A549 (cell line): ENCODE results near the gene THBS1. TPM values are rescaled to one million over a fixed set of nuclear protein-coding genes. Genes with fewer than 3 reads are reported as not detected.

Source experiments
- ATAC-seq, 2 experiments: fragments of 200-7000 bp in 1 of 2; fragments of >200 bp in 1 of 2; cut with Nextera tagmentation in 1 of 2; cut with Tn5 transposase in 1 of 2; 3 replicates each; pipeline versions ENCODE4 v1.8.0 to v1.9.1; 2018 to 2020; ENCODE audit warnings: mild to moderate bottlenecking in 1 of 2, moderate library complexity in 1 of 2
- CTCF ChIA-PET: fragments of 300-600 bp; sonication (Branson Sonifier 250); formaldehyde crosslinking; extraction: SDS; loops from one replicate; lab custom pipeline; 2021; ENCODE audit warnings: antibody characterized with exemption, inconsistent platforms; lab: Yijun Ruan, JAX
- POLR2A ChIA-PET: fragments of 350-600 bp; formaldehyde crosslinking; extraction: SDS; loops from one replicate; lab custom pipeline; 2021; ENCODE audit warnings: antibody characterized with exemption, inconsistent platforms; lab: Yijun Ruan, JAX
- DNase-seq, 2 experiments: peaks; one replicate each; pipeline versions ENCODE4 v3.0.0 to v3.0.0-alpha.2; 2011 to 2016; ENCODE audit warnings: low read depth in 1 of 2, low spot score in 1 of 2
- FAIRE-seq: peaks from 2 replicates; lab custom pipeline; 2011; peaks lifted over from hg19 to GRCh38; lab: Jason Lieb, UNC
- H3K27ac ChIP-seq, 2 experiments: fragments of >200 bp; sonication (Bioruptor Twin); formaldehyde crosslinking; 3 replicates each; pipeline ENCODE4 v1.5.1; 2016 to 2017
- H3K4me1 ChIP-seq: fragments of >200 bp; sonication (Bioruptor Twin); formaldehyde crosslinking; 3 replicates; pipeline ENCODE4 v1.6.1; 2016
- H3K4me2 ChIP-seq: fragments of >200 bp; sonication (Bioruptor Twin); formaldehyde crosslinking; 3 replicates; pipeline ENCODE4 v1.6.1; 2016
- H3K4me3 ChIP-seq: fragments of >200 bp; sonication (Bioruptor Twin); formaldehyde crosslinking; 3 replicates; pipeline ENCODE4 v1.5.1; 2016
- H3K9me3 ChIP-seq: fragments of >200 bp; sonication (Bioruptor Twin); formaldehyde crosslinking; 3 replicates; pipeline ENCODE4 v1.6.1; 2016
- BHLHE40 ChIP-seq: IDR thresholded peaks from 2 replicates; pipeline ENCODE4 v1.6.1; 2012; ENCODE audit warnings: low read depth, low read length, inconsistent platforms
- EP300 ChIP-seq, 2 experiments: fragments of >200 bp; sonication (Bioruptor Twin); formaldehyde crosslinking; IDR thresholded peaks; 2 replicates in 1 of 2; 3 replicates in 1 of 2; pipeline ENCODE4 v1.6.1; 2016 to 2017
- ESRRA ChIP-seq: fragments of 150-350 bp; IDR thresholded peaks from 2 replicates; pipeline ENCODE4 v1.6.1; 2014; ENCODE audit warnings: mild to moderate bottlenecking, low read length, borderline replicate concordance
- FOSL2 ChIP-seq, 2 experiments: fragments of 450-650 bp in 1 of 2; fragments of >200 bp in 1 of 2; sonication (Bioruptor Twin) in 1 of 2; formaldehyde crosslinking; IDR thresholded peaks; 2 replicates each; pipeline versions ENCODE4 v1.5.0 to v1.6.1; 2016 to 2020; ENCODE audit warnings: mild to moderate bottlenecking in 1 of 2, moderate library complexity in 1 of 2
- FOXS1 ChIP-seq: fragments of 250-450 bp; sonication (Bioruptor Pico); IDR thresholded peaks from 2 replicates; pipeline ENCODE4 v1.5.0; 2020; ENCODE audit warnings: mild to moderate bottlenecking, moderate library complexity
- HDAC2 ChIP-seq: fragments of 200-600 bp; sonication (generic); IDR thresholded peaks from 2 replicates; pipeline ENCODE4 v1.6.1; 2016
- NFE2L2 ChIP-seq: fragments of 150-350 bp; conservative IDR thresholded peaks from 2 replicates; pipeline ENCODE4 v1.6.1; 2014; ENCODE audit warnings: low read length
- NPAS2 ChIP-seq: fragments of 250-450 bp; sonication (Bioruptor Pico); IDR thresholded peaks from 2 replicates; pipeline ENCODE4 v1.8.0; 2022; ENCODE audit warnings: mild to moderate bottlenecking, moderate library complexity, borderline replicate concordance
- PHF8 ChIP-seq: fragments of 200-600 bp; sonication (generic); IDR thresholded peaks from 2 replicates; pipeline ENCODE4 v1.6.1; 2016; ENCODE audit warnings: low read depth, mild to moderate bottlenecking, antibody characterized with exemption, moderate library complexity, borderline replicate concordance
- POLR2AphosphoS2 ChIP-seq: conservative IDR thresholded peaks from 2 replicates; pipeline ENCODE4 v1.6.1; 2012; ENCODE audit warnings: low read length, improper control_type of control experiment, inconsistent platforms
- RCOR1 ChIP-seq: fragments of 150-350 bp; IDR thresholded peaks from 2 replicates; pipeline ENCODE4 v1.6.1; 2014; ENCODE audit warnings: antibody characterized with exemption, low read length, low read depth
- RFX5 ChIP-seq: fragments of 450-650 bp; IDR thresholded peaks from 2 replicates; pipeline ENCODE4 v1.7.1; 2014; ENCODE audit warnings: antibody characterized with exemption, mild to moderate bottlenecking, moderate library complexity
- RNF2 ChIP-seq: fragments of 200-600 bp; sonication (generic); IDR thresholded peaks from 2 replicates; pipeline ENCODE4 v1.6.1; 2016; ENCODE audit warnings: low read depth, mild to moderate bottlenecking, antibody characterized with exemption, moderate library complexity, borderline replicate concordance
- SREBF2 ChIP-seq: fragments of 450-650 bp; IDR thresholded peaks from 2 replicates; pipeline ENCODE4 v1.6.1; 2014; ENCODE audit warnings: mild to moderate bottlenecking, moderate library complexity
- ZNF302 ChIP-seq: fragments of 250-450 bp; sonication (Bioruptor Pico); IDR thresholded peaks from 2 replicates; pipeline ENCODE4 v1.9.0; 2021; ENCODE audit warnings: inconsistent platforms, mild to moderate bottlenecking, moderate library complexity
- WGBS: methylation state at CpG from one replicate; pipeline ENCODE4 v1.1.6; 2017; ENCODE audit errors: missing lambda C conversion rate; 5-methylcytosine and 5-hydroxymethylcytosine counted together
- polyA plus RNA-seq, 4 experiments: library from polyadenylated mRNA; depleted of rRNA in 3 of 4; stranded (reverse); fragments of >200 nt; fragmentation: RNase III in 1 of 4; extraction: RNeasy Plus Mini Kit Qiagen cat#74134 plus additional on column Dnase treatment in 1 of 4; gene quantifications; 2 replicates in 3 of 4; 3 replicates in 1 of 4; pipeline ENCODE4 v1.2.3, GENCODE V29; 2011 to 2017
- TF ChIP-seq, protein P1 (sequence below): fragments of 250-450 bp; sonication (Bioruptor Pico); IDR thresholded peaks from 2 replicates; pipeline ENCODE4 v1.5.0; 2020; ENCODE audit warnings: low read depth, mild to moderate bottlenecking, moderate library complexity
- TF ChIP-seq, protein P2 (sequence below): fragments of >200 bp; sonication (Bioruptor Twin); formaldehyde crosslinking; IDR thresholded peaks from 3 replicates; pipeline ENCODE4 v1.6.1; 2016
- TF ChIP-seq, protein P3 (sequence below): fragments of 200-600 bp; sonication (generic); IDR thresholded peaks from 2 replicates; pipeline ENCODE4 v1.6.1; 2016; ENCODE audit warnings: antibody characterized with exemption, mild to moderate bottlenecking, moderate library complexity

Gene THBS1
- polyA plus RNA-seq, 2 of the 4 experiments (the other 2 are of a cell fraction), result 46.8 to 54.9 TPM

DNA sequence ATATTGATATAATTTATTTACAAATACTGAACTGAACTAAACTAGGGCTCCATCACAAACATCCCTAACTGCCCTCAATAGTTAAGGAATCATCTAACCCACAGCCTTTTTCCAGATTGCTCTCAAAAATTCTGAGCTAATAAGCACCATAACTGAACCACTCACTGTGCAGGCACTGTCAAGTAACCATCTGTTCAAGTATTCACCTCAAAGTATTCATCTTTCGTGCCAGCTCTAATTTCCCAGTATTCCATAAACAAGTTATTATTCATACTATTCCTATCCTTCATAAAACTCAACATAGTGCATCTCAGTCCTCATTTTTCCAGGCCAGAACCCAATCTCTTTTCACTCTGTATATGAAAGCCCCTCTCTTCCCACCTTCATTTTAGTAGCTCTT is 41.1 kb downstream of the THBS1 start:
- Histone ChIP-seq H3K4me3 (no peak overlapping the region), H3K4me2 (no peak overlapping the region), H3K4me1 (peaks cover 28% of the 10 kb centered on the region)
- FAIRE-seq (no peak), ATAC-seq (no peak), DNase-seq (no peak)
- CTCF ChIA-PET, result no interaction called here
- TF ChIP-seq, protein P1, sequence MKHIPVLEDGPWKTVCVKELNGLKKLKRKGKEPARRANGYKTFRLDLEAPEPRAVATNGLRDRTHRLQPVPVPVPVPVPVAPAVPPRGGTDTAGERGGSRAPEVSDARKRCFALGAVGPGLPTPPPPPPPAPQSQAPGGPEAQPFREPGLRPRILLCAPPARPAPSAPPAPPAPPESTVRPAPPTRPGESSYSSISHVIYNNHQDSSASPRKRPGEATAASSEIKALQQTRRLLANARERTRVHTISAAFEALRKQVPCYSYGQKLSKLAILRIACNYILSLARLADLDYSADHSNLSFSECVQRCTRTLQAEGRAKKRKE (CRISPR knock-in tag), result no peak
- TF ChIP-seq, protein P2, sequence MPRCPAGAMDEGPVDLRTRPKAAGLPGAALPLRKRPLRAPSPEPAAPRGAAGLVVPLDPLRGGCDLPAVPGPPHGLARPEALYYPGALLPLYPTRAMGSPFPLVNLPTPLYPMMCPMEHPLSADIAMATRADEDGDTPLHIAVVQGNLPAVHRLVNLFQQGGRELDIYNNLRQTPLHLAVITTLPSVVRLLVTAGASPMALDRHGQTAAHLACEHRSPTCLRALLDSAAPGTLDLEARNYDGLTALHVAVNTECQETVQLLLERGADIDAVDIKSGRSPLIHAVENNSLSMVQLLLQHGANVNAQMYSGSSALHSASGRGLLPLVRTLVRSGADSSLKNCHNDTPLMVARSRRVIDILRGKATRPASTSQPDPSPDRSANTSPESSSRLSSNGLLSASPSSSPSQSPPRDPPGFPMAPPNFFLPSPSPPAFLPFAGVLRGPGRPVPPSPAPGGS, result no peak
- TF ChIP-seq EP300 (IDR thresholded peaks at IDR 0.05), result no peak
- no peak for TF ChIP-seq PHF8
- no peak for TF ChIP-seq ZNF302 (CRISPR knock-in tag)
- TF ChIP-seq FOSL2 (IDR thresholded peaks at IDR 0.05), result no peak
- TF ChIP-seq FOSL2 (CRISPR knock-in tag; IDR thresholded peaks at IDR 0.05), result no peak
- no peak for TF ChIP-seq RFX5
- no peak for TF ChIP-seq POLR2AphosphoS2
- TF ChIP-seq NPAS2, result no peak
- TF ChIP-seq HDAC2, result no peak
- no peak for TF ChIP-seq FOXS1 (CRISPR knock-in tag)
- no peak for TF ChIP-seq ESRRA
- no peak for TF ChIP-seq SREBF2
- TF ChIP-seq RCOR1, result no peak
- no peak for TF ChIP-seq BHLHE40
- no peak for TF ChIP-seq RNF2
- TF ChIP-seq, protein P3, sequence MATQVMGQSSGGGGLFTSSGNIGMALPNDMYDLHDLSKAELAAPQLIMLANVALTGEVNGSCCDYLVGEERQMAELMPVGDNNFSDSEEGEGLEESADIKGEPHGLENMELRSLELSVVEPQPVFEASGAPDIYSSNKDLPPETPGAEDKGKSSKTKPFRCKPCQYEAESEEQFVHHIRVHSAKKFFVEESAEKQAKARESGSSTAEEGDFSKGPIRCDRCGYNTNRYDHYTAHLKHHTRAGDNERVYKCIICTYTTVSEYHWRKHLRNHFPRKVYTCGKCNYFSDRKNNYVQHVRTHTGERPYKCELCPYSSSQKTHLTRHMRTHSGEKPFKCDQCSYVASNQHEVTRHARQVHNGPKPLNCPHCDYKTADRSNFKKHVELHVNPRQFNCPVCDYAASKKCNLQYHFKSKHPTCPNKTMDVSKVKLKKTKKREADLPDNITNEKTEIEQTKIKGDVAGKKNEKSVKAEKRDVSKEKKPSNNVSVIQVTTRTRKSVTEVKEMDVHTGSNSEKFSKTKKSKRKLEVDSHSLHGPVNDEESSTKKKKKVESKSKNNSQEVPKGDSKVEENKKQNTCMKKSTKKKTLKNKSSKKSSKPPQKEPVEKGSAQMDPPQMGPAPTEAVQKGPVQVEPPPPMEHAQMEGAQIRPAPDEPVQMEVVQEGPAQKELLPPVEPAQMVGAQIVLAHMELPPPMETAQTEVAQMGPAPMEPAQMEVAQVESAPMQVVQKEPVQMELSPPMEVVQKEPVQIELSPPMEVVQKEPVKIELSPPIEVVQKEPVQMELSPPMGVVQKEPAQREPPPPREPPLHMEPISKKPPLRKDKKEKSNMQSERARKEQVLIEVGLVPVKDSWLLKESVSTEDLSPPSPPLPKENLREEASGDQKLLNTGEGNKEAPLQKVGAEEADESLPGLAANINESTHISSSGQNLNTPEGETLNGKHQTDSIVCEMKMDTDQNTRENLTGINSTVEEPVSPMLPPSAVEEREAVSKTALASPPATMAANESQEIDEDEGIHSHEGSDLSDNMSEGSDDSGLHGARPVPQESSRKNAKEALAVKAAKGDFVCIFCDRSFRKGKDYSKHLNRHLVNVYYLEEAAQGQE, result no peak
- TF ChIP-seq, all 56 proteins: peak for 0
- Histone ChIP-seq H3K27ac (no peak overlapping the region), H3K9me3 (no peaks in the 10 kb centered on the region)
- WGBS, result 93% methylated on average over 1 of the region's 1 CpG
- POLR2A ChIA-PET, result no interaction called here

DNA sequence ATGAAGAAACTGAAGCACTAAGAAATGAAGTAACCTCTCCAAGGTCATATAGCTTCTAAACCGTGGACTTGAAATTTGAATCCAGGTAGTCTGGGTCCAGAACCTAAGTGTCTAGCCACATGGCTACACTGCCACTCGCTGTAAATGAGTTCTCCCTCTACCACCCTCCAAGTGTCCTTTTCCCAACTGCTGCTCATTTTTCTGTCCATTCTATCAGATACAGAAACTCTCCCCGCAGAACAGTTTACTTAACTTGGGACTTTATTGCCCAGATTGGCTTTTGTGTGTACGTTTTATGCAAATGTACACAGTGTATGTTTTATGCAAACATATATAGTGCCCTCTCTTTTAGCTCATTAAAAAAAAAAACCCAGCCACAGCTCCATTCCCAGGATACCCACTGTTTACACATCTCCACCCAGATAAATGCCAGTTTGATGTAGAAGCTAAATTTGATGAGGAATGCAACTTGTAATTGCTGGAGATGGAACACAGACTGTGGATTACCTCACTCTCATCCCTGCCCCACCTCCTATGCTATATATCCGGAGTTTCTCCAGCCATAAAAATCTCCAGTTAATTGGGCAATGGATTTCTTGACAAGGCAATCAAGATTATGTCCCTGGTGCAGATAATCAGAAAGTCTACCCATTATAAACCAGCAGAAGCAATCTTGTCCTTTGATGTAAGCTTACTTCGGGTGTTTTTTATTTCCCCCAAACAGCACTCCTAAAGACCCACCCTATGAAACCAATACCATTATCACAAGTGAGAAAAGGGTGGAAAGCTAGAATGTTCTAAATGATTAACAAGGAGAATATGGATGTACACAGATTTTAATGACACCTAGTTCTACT is 42.0 kb downstream of the THBS1 start:
- DNase-seq (no peak), ATAC-seq (no peak), FAIRE-seq (no peak)
- H3K4me2 ChIP-seq, result no peak overlapping the region
- peaks cover 21% of the 10 kb centered on the region for H3K4me1 ChIP-seq
- WGBS, result 60% methylated on average over 6 of the region's 6 CpGs
- no peak overlapping the region for H3K4me3 ChIP-seq
- no peak for TF ChIP-seq NFE2L2
- no peaks in the 10 kb centered on the region for H3K9me3 ChIP-seq
- ChIA-PET POLR2A (no interaction called here), CTCF (no interaction called here)
- no peak overlapping the region for H3K27ac ChIP-seq
